Measurements from ENCODE around the gene PCNX3.

DNA sequence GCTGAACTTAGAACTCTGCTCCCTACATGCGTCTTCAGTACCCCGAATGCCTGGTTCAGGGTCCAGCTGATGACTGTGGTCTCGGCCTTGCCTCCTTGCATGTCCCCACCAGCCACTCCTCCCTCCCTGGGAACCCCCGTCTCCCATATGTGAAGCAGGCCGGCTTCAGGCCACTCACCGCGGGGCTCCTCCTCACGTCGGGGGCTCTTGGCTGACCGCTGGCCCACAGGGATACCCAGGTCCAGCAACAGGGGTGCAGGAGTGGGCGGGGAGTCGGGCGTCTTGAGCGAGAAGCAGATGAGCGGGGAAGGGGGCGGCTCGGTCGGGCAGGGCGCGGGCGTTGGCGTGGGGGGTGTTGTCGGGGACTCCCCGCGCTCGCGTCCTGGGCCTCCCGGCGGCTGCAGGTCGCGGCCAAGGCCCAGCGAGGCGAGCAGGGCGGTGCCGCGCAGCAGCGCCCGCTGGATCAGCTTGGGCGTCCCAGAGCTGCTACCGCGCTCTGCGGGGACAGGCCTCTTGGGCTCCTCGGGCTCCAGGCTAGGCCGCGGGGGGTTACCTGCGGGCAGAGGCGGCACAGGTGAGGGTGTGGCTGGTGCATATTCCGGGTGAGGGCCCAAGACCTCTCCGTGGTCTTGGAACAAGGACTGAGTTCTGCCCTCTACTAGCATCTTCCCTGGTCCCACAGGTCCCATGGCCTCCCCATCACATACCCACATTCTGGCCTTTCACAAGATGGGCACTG, 16.2 kb upstream of the PCNX3 start:
- TF ChIP-seq CTCF (IDR thresholded peaks at IDR 0.05): no peak
- no peak for TF ChIP-seq ZFX (IDR thresholded peaks at IDR 0.05; ENCODE audit: borderline replicate concordance)

Data from 22Rv1 (cell line).